ENCODE data around the gene FAM83B.
"Not testable (repeated sequence)": the region's sequence is repeated elsewhere in the genome, so short reads cannot be mapped to it uniquely, and the experiment has no call there.

FAM83B gene, protein sequence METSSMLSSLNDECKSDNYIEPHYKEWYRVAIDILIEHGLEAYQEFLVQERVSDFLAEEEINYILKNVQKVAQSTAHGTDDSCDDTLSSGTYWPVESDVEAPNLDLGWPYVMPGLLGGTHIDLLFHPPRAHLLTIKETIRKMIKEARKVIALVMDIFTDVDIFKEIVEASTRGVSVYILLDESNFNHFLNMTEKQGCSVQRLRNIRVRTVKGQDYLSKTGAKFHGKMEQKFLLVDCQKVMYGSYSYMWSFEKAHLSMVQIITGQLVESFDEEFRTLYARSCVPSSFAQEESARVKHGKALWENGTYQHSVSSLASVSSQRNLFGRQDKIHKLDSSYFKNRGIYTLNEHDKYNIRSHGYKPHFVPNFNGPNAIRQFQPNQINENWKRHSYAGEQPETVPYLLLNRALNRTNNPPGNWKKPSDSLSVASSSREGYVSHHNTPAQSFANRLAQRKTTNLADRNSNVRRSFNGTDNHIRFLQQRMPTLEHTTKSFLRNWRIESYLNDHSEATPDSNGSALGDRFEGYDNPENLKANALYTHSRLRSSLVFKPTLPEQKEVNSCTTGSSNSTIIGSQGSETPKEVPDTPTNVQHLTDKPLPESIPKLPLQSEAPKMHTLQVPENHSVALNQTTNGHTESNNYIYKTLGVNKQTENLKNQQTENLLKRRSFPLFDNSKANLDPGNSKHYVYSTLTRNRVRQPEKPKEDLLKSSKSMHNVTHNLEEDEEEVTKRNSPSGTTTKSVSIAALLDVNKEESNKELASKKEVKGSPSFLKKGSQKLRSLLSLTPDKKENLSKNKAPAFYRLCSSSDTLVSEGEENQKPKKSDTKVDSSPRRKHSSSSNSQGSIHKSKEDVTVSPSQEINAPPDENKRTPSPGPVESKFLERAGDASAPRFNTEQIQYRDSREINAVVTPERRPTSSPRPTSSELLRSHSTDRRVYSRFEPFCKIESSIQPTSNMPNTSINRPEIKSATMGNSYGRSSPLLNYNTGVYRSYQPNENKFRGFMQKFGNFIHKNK

DNA sequence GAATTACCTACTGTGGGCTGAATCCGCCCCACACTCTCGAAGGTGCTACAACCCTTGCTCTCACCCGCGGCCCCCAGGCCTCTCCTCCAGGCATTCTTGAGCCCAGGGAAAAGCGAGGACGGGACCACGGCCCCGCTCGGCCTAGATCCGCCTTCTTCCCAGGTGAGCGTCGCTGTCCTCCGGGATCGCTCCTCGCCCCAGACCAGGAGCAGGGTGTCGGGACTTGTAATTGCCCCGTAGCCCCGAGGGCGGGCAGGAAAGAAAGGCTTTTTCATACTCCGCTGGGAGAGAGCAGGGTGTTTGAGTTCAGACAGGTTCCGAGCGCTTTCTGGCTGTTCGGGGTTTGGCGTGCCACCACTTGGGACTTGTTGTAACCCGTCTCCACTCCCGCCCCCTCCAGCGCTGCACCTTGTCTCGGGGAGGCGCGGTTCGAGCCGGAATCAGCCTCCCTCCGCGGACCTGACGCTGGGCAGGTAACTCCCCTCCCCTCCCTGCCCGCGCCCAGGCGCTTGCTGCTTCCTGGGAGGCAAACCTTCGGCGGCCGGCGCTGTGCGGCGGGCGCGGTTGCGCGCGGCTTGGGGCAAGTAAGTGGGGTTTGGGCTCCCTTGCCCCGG is at the start of gene FAM83B:
FAM83B (plus strand) TSS at position 529 of the 614 bp plus-strand sequence. CDS start 23,476 bp downstream, outside the sequence.
- no peak for DNase-seq

DNA sequence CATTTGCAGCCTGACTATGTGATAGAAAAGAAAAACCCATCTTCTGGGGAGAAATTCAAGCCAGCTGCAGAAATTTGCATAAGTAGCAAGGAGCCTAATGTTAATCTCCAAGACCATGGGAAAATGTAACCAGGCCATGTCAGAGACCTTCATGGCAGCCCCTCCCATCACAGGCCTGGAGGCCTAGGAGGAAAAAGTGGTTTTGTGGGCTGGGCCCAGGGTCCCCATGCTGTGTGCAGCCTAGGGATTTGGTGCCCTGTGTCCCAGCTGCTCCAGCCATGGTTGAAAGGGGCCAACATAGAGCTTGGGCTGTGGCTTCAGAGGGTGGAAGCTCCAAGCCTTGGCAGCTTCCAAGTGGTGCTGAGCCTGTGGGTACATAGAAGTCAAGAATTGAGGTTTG is 49.7 kb upstream of the FAM83B start:
- DNase-seq = not testable (repeated sequence)

DNA sequence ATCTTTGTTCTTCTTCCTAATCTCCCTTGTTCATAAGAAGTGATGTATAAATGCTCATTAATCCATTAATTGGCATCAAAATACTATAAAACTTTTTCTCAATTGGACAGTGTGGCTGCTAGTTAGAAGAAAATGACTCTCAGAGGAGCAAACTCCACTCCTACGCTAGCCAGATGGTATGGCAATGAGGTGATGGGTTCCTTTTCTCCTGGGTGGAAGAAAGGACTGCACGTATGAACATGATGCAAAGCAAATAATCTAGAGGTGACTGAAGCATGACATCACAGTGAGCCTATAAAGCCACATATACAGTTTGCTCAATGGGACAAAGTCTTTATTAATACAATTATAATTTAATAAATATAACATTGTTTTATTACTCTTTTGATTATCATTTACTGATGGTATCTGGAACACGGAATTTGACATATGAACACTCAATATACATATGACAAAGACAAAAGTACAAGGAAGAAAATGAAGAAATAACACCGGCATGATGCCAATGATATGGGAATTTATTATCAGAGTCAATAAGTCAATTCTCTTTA is 46.4 kb upstream of the FAM83B start:
- DNase-seq = no peak

DNA sequence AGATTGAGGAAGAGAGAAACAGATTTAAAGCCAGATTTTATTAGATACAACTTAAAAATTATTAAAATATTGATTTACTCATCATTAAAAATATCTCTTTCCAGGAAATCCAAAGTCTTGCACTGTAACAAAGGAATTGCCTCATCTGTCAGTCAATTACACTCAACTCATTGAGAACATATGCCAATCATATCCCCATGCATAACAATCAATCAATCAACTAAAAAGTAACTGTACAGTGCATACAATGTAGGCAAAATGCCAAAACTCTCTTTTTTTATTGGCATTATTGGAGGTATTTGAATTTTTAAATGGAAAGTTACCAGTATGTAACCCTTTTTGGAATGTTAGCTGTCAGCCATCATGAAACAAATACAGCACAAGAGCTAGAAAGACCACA is 45.3 kb upstream of the FAM83B start:
- no peak for DNase-seq

DNA sequence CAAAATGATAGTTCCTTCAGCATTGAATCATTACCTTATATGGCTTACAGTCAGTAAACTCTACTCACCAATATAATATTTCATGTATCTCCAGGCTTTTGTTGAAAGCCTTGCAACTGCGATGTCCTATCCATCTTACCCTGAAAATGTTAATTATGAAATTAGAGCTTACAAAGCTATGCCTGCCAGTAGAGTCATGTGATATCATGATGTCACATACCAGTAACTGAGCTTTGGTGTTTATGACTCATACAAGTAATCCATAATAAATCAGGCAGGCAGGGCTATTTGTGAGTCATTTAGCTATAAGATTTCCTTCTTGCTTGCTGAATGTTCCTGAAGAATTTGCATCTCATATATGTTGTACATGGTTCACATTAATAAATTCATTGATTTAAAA is 44.9 kb upstream of the FAM83B start:
- no peak for DNase-seq

DNA sequence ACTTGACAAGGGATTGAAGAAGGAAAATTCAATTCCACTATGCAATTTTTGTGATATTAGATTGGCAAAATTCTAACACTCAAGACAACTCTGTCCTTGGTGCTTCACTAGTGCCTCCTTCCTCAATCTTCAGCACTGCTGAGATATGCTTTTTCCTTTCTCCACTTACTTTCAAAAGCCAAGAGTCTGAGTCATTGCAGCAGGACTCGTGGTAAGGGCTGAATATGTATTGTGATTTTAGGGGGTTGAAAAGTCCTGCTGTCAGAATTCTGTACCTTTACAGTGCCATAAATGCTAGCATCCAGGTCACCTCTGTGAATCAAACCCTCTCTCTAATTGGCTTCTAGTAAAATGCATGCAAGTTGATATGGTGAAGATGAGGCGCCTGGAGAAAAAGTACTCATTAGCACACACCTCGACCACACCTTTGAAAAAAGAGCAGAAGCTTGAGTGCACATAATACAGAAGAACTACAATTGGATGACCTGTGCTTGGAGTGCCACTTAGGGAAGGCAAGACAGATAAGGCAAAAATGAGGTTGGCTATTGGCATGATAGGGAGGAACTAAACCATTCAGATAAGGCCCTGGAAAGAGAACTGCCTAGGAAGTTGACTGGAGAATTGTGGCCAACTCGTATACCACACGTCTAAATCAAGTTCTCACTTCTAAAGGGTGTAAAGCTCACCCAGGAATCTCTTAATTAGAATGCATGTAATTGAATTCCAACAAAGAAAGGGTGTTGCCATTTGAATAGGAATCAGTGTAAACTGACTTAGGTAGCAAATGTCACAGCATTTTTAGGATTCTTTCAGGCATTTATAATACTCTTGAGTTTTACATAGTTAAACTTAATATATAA is 43.6 kb upstream of the FAM83B start:
- no peak for DNase-seq

DNA sequence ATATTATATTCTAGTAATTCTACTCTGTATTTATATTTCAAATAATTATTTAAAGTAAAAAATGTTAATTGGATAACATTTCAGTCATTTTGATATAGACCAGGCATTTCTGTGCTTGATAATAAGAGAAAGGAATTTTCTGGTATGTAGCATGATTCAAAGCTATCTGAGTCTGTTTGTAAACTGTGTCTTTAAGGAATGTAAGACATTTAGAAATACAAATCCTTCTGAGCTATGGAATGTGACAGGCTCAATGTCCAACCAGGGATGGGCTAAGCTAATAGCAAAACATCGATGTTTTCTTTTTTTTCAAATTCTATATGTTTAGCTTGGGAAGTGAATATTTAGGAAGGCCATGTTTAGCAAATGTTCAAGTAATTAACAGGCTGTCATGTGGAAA is 41.5 kb upstream of the FAM83B start:
- no peak for DNase-seq

DNA sequence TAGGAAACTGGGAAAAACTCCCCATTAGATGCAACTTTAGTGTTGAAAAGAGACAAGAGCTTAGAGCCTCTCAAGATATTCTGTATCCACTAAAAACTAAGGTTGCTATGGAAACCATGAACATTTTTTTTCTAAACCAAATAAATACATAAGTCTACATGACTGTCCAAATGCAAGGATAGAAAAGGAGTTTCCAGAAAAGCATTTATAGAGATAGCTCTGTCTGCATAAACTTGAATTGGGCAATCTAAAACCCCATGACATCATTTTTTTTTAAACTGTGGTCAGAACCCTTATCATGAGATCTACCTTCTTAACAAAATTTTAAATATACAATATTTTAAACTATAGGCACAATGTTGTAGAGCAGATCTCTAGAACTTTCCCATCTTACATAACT is 36.4 kb upstream of the FAM83B start:
- DNase-seq = no peak

DNA sequence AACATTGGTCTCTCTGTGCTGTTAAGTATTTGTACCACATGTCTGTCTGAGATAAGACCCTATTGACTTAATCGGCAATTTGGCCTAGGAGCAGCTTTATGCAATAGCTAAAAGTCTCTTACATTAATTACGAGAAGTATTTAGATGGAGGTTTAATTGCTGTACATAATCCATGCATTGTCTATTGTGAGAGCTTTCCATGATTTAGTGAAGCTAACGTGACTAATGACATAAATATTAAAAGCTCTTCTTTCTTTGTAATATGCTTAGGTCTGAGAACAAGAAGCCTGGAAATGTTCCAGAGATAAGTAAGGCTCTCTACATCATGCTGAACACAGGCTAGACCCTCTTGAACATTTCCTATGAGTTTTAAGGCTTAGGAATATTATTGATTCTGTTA is 32.7 kb upstream of the FAM83B start:
- no peak for DNase-seq

DNA sequence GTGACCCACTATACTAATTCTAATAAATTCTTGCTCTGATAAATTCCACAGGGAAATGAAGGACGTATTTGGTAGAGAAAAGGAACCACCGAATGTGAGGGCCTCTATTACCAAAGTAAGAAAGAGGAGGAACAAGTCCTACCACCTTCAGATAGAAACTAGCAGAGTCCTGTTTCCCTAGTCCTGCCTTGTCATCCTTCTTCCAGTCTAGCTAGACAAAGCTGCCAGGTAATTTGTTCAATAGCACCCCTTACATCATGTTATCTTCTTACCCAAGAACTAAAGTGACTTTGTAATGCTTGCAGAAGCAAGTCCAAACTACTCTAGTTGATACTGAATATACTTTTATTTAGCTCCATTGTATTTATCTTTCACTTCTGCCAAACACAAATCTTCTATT is 29.3 kb upstream of the FAM83B start:
- DNase-seq = no peak

DNA sequence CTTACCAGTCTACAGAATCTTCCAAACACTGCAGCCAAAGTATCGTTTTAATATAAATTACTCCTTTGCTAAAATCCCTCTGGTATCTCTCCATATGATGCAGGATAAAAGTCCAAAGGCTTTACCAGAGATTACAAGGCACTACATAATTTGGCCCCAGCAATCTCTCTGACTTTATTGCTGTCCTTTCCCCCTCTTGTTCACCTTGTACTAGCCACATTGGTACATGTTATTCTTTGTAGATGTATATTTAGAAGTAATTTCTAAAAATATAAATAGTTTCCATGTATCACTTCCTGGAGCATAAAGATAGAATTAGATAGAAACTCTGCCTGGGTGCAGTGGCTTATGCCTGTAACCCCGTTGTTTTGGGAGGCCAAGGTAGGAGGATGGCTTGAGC is 28.7 kb upstream of the FAM83B start:
- no peak for DNase-seq

DNA sequence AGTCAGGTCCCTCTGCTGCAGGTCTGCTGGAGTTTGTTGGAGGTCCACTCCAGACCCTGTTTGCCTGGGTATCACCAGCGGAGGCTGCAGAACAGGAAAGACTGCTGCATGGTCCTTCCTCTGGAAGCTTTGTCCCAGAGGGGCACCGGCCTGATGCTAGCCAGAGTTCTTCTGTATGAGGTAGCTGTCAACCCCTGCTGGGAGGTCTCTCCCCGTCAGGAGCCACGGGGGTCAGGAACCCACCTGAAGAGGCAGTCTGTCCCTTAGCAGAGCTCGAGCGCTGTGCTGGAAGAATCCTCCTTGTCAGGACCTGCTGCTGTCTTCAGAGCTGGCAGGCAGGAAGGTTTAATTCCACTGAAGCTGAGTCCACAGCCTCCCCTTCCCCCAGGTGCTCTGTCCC is 22.3 kb upstream of the FAM83B start:
- DNase-seq = not testable (repeated sequence)

DNA sequence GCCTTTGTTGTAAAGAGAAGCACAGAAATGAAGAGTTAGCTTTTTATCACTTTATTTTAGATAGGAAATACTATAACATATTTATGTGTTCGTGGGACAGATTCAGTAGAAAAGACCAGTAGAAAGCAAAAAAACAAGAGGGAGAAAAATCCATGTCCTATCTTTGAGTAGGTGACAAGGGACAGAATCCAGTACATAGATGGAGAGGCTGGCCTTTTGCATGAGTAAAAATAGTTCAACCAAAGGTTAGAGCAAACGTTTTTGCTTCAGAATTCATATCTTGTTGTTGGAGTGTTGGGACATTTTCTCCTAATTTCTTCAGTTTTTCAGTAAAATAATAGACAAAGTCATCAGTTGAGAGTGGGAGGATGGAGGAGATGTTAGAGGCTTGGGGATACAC is 19.6 kb upstream of the FAM83B start:
- DNase-seq = no peak

DNA sequence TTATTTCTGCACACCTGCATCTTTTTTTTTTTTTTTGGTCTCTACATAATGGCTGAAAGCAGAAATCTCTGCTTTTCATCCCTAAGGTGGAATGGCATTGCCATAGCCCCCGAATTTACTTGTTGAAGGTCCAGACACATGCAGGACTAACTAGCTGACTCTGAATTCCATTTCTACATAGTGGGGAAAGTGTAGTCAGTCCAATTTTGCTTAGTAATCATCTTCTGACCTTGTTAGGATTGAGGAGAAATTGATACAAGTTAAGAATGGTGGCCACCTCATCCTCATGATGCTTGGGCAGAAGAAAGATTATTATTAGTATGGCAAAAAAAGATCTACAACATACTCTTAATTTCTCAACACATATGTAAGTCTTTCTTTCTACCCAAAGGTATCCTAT is 16.4 kb upstream of the FAM83B start:
- no peak for DNase-seq

DNA sequence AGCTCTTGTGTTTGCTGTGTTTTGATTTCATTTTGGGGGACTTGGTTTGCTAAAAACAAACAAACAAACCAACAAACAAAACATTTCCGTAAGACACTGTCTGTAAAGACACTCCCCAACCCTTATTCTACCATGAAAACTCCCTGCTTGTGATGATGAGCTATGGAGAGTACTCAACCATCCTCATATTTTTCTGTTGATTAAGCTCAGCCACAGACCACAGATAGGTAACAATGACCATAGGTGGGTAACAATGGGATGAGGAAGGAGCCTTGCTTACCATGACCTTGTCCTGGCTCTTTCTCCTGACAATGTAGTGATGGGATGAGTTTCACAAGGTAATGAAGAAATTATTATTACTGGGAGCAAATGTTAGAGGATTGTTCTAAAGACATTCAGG is 11.4 kb upstream of the FAM83B start:
- DNase-seq = no peak

DNA sequence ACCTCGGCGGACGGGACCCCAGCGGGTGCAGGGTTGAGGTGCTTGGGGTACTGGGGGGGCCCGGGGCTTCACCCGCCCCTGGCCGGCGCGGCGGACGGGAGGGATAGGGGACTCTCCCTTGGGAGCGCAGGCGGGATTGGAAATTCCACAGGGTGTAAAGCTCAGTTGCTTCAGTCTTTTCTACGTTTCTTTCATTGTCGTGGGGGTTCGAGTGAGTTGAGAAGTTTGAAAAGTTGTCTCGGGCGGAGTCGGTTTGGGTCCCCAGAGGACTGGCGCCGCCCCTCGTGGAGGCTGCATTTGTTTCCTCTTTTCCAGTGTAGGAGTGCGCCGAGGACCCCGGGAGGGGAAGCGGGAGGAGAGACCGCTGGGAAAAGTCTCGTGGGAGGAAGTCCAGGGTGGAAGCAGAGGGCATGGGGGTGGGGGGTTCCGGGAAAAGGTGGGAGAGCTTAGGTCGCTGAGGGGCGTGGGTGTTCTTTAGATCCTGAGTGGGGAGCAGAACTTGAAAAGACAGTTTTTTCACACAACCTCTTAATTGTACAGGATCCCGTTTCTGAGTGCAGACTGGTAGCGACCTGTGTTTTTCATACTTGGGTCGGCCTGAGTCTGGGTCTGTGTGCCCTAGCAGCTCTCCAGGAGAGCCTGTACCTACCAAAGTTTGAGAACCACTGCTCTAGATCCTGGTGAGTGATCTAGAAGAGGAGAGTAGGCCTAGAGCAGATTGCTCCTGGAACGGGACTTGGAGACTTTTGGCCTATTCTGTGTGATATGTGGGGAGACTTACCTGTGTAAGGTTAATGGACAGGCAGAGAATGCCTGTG is 495 bp downstream of the FAM83B start:
- DNase-seq = no peak

DNA sequence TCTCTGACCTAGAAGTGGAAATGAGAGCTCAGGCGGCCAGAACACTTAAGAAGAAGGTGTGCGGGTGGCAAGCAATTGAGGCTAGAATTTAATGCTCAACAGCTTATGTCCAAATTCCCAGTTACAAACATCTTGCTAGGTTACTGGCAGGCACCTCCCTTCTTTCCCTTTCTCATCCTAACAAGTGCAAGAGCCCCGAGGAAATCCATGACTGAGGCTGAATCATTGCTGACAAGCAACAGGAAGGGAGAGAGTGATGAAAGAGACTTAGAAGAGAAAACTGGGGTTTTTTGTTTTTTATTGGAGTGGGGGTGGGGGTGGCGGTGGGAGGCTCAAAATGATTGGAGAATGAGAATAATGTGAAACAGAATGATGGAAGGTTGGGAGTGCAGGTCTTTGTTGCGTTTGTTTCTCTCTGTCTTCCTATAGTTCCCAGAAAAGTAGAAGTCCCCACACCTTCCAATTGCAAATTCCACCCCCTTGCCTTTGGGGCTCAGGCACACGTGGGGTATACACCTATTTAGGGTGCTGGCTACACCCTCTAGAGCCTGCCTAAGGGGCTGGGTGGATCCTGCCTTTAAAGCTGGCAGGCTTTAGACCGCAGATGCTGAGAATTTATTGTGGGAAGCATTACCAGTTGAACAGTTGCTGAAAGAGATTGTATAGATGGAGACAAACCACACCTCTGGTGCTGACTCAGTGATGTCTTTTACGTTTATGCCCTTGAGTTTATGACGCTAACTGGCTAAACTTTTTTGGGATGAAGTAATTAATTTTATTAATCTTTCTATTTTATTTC is 1.4 kb downstream of the FAM83B start:
- no peak for DNase-seq

DNA sequence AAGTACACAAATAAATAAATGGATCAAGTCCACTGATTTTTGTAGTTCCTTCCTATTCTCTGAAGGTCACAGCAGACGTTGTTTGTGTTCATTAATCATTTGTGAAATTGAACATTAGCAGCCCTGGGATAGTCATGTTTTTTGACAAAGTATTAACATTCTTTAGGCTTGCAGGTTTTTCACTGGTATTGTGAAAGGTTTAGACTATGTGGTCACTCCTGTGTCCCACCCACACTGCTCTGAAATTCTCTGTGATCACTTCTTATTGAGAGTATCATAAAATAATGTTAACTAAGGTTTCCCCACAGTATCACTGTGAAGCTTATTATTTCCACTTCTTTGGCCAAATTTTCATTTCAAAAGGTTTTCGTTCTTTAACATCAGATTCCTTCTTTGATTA is 3.5 kb downstream of the FAM83B start:
- DNase-seq = no peak

DNA sequence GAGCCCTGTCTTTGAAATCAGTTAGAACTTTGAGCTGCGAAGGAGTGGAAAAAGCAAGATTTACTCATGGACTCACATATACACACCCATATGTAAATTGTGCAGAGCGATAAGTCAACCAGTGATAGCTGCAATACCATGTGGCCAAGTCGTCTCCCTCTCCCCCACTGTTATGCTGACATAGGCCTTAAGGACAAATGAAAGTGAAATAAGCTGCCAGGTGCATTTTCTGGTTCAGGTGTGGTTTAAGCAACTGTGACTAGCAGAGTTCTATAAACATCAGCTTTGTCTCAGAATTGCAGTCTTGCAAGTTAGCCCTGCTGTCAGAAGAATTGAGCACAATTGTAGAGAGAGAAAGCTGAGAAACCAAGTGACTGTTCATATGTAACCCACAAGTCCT is 9.6 kb downstream of the FAM83B start:
- DNase-seq = no peak

DNA sequence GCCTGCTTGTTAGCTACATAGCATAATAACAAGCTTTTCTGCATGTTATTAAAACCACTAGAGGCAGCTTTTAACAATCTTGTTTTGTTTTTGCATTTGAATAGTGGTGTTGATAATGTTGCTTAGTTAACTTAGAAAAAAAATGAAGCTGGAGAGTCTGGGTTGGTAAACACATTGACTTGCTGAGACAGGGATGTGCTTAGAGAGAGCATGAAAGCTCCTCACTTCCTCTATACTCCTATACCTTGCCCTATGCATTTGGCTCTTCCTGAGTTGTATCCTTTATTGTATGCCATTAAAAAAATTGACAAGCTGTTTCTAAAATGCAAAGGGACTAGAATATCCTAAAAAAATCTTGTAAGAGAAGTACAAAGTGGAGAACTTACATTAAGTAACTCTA is 13.6 kb downstream of the FAM83B start:
- no peak for DNase-seq

All from activated CD4-positive, alpha-beta T cell treated with anti-CD3 and anti-CD28 coated beads, Interleukin-10, Interleukin-2, amounts not matched to agents 100 ng/mL and 50 ng/mL, durations not matched to agents 16 hours and 8 hours (primary cell).